Pancreas (tissue), 10 donors: ENCODE results near the gene SPTLC2. TPM values are rescaled to one million over a fixed set of nuclear protein-coding genes. Genes with fewer than 3 reads are reported as not detected.
A peak's percentile ranks its signal among the peaks of the same experiment; 100 is the strongest.

ENCODE experiments used
- ATAC-seq, 4 donors: fragments of 200-7000 bp; cut with Tn5 transposase; one replicate each; pipeline versions ENCODE4 v1.8.0 to v1.9.1; 2020; ENCODE audit warnings: mild to moderate bottlenecking in 4 of 4, moderate library complexity in 4 of 4
- DNase-seq, 6 donors: peaks; one replicate each; pipeline ENCODE4 v3.0.0-alpha.2; 2020
- FAIRE-seq: peaks from 2 replicates; lab custom pipeline; 2012; peaks lifted over from hg19 to GRCh38; lab: Jason Lieb, UNC
- H3K27ac ChIP-seq, 4 donors: fragments of 200-600 bp; sonication (generic); 1 replicate in 3 of 4; 2 replicates in 1 of 4; pipeline versions ENCODE4 v1.5.0 to v1.8.0; 2020
- H3K27me3 ChIP-seq, 4 donors: fragments of 200-600 bp; one replicate each; pipeline ENCODE4 v1.8.0; 2021
- H3K36me3 ChIP-seq, 3 donors: fragments of 200-600 bp; sonication (generic) in 1 of 3; one replicate each; pipeline versions ENCODE4 v1.5.0 to v1.8.0; 2020 to 2021
- H3K4me1 ChIP-seq, 3 donors: fragments of 200-600 bp; one replicate each; pipeline ENCODE4 v1.8.0; 2021
- H3K4me3 ChIP-seq, 4 donors: fragments of 200-600 bp; sonication (generic) in 2 of 4; one replicate each; pipeline versions ENCODE4 v1.5.0 to v1.8.0; 2020 to 2021
- H3K9me3 ChIP-seq, 4 donors: fragments of 200-600 bp; one replicate each; pipeline ENCODE4 v1.8.0; 2021
- WGBS, 2 donors: extraction: QIAGEN DNeasy Blood & Tissue Kit; methylation state at CpG; one replicate each; pipeline ENCODE4 v1.1.7; 2013; 5-methylcytosine and 5-hydroxymethylcytosine counted together
- intact Hi-C, 3 donors: fragments of 100-400 bp; cut with DNase I; formaldehyde crosslinking; loops; one replicate each; pipeline versions ENCODE4 v1.11.1 to v1.14.2; 2022
- polyA plus RNA-seq, 2 donors: library from polyadenylated mRNA; stranded (reverse); fragments of 200-250 nt; gene quantifications; one replicate each; pipeline ENCODE4 v1.2.3, GENCODE V29; 2013
- total RNA-seq, 6 donors: library from RNA; stranded (reverse); fragmentation: NEBNext Ultra II Directional in 4 of 6; extraction: Animal tissue kit (Norgen Biotek cat#: 25700) in 4 of 6; gene quantifications; one replicate each; pipeline versions ENCODE4 v1.2.1 to v1.2.4, GENCODE V29; 2021 to 2023
- TF ChIP-seq, protein P1 (sequence below), 4 donors: fragments of 200-600 bp; sonication (generic) in 3 of 4; IDR thresholded peaks; one replicate each; pipeline versions ENCODE4 v1.5.0 to v1.8.0; 2021; ENCODE audit warnings: antibody characterized with exemption in 4 of 4
- donor health status: healthy with polysubstance abuse.
- donor health status: DM: no; HTN: no; CAD: no; lungs with moderate emphysema.
- donor health status: DM: no; HTN: no; CAD: no.
- donor health status: control.
- donor health status: control.
- donor health status: Bipolar disorder and iron deficiency.
- donor health status: DM: yes; HTN: yes; CAD: no.
- donor health status: DM: no; HTN: no; CAD: no.
- donor health status: DM: no; HTN: no; CAD: no.
- donor health status: DM: yes; HTN: yes; CAD: no.

The SPTLC2 gene
- total and polyA plus RNA-seq, 8 donors, result 3.2 to 19.4 (median 8.7) TPM

DNA sequence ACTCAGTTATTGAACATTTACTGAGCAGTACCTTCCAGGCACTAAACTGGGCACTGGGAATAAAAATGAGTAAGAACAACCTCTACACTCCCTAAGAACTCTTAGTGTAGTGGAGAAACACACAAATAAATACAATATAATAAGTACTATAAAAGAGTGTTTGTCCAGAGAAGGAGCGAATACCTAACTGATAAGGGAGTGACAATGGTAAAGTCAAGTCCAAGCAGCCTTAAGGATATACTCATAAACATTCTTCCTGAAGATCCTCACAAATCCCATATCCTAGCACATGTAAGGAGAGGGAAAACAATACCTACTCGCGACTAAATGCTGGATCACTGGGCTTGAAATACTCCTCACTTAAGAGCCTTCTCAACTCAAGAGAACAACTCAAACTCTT is 32.8 kb downstream of the SPTLC2 start:
- Histone ChIP-seq H3K27me3 (no peaks in the 10 kb centered on the region), H3K27ac (no peak overlapping the region), H3K36me3 (no peaks in the 10 kb centered on the region), H3K4me3 (no peak overlapping the region), H3K9me3 (no peaks in the 10 kb centered on the region), H3K4me1 (peaks cover 0 to 6% (median 0%) of the 10 kb centered on the region in 3 donors)
- 72 to 75% methylated on average over 3 of the region's 3 CpGs for WGBS, 2 donors
- ATAC-seq (no peak), FAIRE-seq (no peak), DNase-seq (no peak)
- TF ChIP-seq, protein P1, sequence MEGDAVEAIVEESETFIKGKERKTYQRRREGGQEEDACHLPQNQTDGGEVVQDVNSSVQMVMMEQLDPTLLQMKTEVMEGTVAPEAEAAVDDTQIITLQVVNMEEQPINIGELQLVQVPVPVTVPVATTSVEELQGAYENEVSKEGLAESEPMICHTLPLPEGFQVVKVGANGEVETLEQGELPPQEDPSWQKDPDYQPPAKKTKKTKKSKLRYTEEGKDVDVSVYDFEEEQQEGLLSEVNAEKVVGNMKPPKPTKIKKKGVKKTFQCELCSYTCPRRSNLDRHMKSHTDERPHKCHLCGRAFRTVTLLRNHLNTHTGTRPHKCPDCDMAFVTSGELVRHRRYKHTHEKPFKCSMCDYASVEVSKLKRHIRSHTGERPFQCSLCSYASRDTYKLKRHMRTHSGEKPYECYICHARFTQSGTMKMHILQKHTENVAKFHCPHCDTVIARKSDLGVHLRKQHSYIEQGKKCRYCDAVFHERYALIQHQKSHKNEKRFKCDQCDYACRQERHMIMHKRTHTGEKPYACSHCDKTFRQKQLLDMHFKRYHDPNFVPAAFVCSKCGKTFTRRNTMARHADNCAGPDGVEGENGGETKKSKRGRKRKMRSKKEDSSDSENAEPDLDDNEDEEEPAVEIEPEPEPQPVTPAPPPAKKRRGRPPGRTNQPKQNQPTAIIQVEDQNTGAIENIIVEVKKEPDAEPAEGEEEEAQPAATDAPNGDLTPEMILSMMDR (IDR thresholded peaks at IDR 0.05), result no peak
- intact Hi-C loops, result no loop called here

DNA sequence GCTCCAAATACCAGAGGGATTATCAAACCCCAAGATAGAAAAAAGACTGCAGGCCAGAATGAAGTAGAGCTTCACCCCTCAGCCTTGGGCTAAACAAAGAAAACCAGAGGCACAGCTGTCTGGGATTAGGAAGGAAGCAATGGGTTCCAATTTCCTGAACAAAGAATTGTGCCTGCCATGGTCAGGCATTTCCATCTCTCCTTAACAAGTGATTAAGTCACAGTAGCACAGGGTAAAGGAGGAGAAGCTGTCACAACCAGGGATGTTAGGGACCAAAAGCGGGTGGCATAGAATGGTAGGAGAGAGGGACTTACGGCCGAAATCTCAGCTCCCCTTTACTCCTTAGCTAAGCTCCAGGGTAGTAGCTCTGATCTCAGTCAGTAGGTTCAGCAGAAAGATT is 33.9 kb downstream of the SPTLC2 start:
- DNase-seq, result no peak
- no peak for FAIRE-seq
- TF ChIP-seq, protein P1 (IDR thresholded peaks at IDR 0.05), result no peak
- Histone ChIP-seq H3K36me3 (no peaks in the 10 kb centered on the region), H3K4me3 (no peak overlapping the region), H3K27ac (no peak overlapping the region), H3K27me3 (no peaks in the 10 kb centered on the region), H3K9me3 (no peaks in the 10 kb centered on the region), H3K4me1 (peaks cover 0 to 6% (median 0%) of the 10 kb centered on the region in 3 donors)
- 90 to 94% methylated on average over 3 of the region's 3 CpGs for WGBS, 2 donors
- intact Hi-C loops, result no loop called here
- ATAC-seq, result no peak

DNA sequence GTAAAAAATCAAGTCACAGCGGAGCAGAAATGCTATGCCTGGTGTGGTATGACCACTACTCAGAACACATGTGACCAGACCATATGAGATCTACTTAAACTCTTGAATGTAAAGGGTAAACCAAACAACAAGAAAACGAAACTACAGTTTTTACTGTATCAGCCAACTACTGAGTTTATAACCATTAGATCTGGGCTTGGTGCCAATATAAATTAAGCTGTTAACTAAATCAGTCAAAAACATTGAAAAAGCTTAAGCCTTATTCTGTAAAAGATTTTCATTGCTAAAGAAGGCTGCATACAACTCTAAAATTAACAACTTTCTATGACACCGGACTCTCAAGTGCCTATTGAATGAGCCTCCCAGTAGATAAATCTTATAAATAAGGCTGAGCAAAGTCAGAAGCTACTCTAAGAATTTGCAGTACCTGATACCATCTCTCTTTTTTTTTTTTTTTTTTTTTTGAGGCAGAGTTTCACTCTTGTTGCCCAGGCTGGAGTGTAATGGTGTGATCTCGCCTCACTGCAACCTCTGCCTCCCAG is 35.4 kb downstream of the SPTLC2 start:
- TF ChIP-seq, protein P1 (IDR thresholded peaks at IDR 0.05), result no peak
- intact Hi-C loops, result no loop called here
- Histone ChIP-seq H3K9me3 (no peaks in the 10 kb centered on the region), H3K27me3 (no peaks in the 10 kb centered on the region), H3K4me1 (peaks cover 0 to 6% (median 0%) of the 10 kb centered on the region in 3 donors), H3K36me3 (no peaks in the 10 kb centered on the region), H3K27ac (no peak overlapping the region), H3K4me3 (no peak overlapping the region)
- DNase-seq (no peak), FAIRE-seq (no peak), ATAC-seq (peak in 3 of 4 donors; percentile 56 to 61 (median 58))
- 49 to 52% methylated on average over 4 of the region's 4 CpGs for WGBS, 2 donors

DNA sequence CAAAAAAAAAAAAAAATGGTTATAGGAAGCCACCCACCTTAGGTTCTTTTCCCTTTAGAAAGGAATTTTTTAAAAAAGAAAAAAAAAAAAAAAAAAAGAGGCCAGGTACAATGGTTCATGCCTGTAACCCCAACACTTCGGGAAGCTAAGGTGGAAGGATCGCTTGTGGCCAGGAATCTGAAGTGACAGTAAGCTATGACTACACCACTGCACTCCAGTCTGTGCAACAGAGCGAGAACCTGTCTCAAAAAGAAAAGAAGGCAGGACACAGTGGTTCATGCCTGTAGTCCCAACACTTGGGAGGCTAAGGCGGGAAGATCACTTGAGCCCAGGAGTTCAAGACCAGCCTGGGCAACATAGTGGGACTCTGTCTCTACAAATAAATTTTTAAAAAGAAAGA is 36.0 kb downstream of the SPTLC2 start:
- no peaks in the 10 kb centered on the region for H3K36me3 ChIP-seq
- DNase-seq (no peak), ATAC-seq (peak in 2 of 4 donors; percentile 18 to 23), FAIRE-seq (no peak)
- TF ChIP-seq, protein P1 (IDR thresholded peaks at IDR 0.05), result no peak
- no peak overlapping the region for H3K4me3 ChIP-seq
- H3K27me3 ChIP-seq, result no peaks in the 10 kb centered on the region
- intact Hi-C loops, result no loop called here
- 95 to 98% methylated on average over 4 of the region's 4 CpGs for WGBS, 2 donors
- H3K27ac ChIP-seq, result no peak overlapping the region
- no peaks in the 10 kb centered on the region for H3K9me3 ChIP-seq
- H3K4me1 ChIP-seq, result peaks cover 0 to 6% (median 0%) of the 10 kb centered on the region in 3 donors

DNA sequence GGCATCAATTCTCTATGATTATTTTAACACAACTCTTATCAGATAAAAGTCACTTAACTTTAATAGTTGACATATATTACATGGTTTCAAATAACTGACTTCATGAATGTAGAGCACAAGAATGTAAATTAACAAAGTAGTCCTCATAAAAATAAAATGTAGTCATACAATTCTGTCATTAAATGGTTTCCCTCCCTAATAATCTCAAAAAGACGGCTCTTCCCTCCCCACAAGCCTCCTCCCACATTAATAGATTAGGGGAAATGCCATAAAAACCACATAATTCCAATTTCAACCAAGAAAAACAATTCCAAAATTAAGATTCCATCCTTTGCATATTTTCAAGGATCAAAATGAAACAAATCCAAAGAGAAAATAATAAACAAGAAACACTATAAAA is 36.7 kb downstream of the SPTLC2 start:
- intact Hi-C loops, result no loop called here
- ATAC-seq (no peak), FAIRE-seq (no peak), DNase-seq (no peak)
- Histone ChIP-seq H3K4me1 (peaks cover 0 to 6% (median 0%) of the 10 kb centered on the region in 3 donors), H3K9me3 (no peaks in the 10 kb centered on the region), H3K4me3 (no peak overlapping the region), H3K27me3 (no peaks in the 10 kb centered on the region), H3K36me3 (no peaks in the 10 kb centered on the region), H3K27ac (no peak overlapping the region)
- TF ChIP-seq, protein P1 (IDR thresholded peaks at IDR 0.05), result no peak
- WGBS, 2 donors, result 87 to 90% methylated on average over 1 of the region's 1 CpG
